Measurements from ENCODE around the gene APP. TPM values are rescaled to one million over a fixed set of nuclear protein-coding genes. Genes with fewer than 3 reads are reported as not detected.

Gene APP
- total RNA-seq, 1 donor from 2014 or later, result 40.7 TPM

- intact Hi-C loops (cut with micrococcal nuclease), result no loop called here
These were observed 259.8 kb downstream of the APP start for GRCh38 chr21:25910809-25911208.

GRCh38 chr21:25909341-25909740 is 261.2 kb downstream of the APP start:
- intact Hi-C loops (cut with micrococcal nuclease), result no loop called here

GRCh38 chr21:25908495-25908894 is 262.1 kb downstream of the APP start:
- intact Hi-C loops (cut with micrococcal nuclease), result no loop called here

GRCh38 chr21:25907573-25908275 is 262.8 kb downstream of the APP start:
- intact Hi-C loops (cut with micrococcal nuclease), result no loop called here

- intact Hi-C loops (cut with micrococcal nuclease), result no loop called here
These were observed 264.0 kb downstream of the APP start for GRCh38 chr21:25906587-25906986.

GRCh38 chr21:25905126-25905525 is 265.4 kb downstream of the APP start:
- intact Hi-C loops (cut with micrococcal nuclease), result no loop called here

GRCh38 chr21:25904044-25904695 is 266.4 kb downstream of the APP start:
- intact Hi-C loops (cut with micrococcal nuclease), result no loop called here

GRCh38 chr21:25903607-25904006 is 267.0 kb downstream of the APP start:
- intact Hi-C loops (cut with micrococcal nuclease), result no loop called here

- intact Hi-C loops (cut with micrococcal nuclease), result no loop called here
These were observed 269.1 kb downstream of the APP start for GRCh38 chr21:25901330-25901979.

GRCh38 chr21:25898671-25899070 is 271.9 kb downstream of the APP start:
- intact Hi-C loops (cut with micrococcal nuclease), result loop anchor here (5.0 kb wide), 1 partner anchor 174 kb away; no protein-coding TSS in a partner anchor

- intact Hi-C loops (cut with micrococcal nuclease), result loop anchor here (5.0 kb wide), 1 partner anchor 175 kb away; no protein-coding TSS in a partner anchor
These were observed 273.2 kb downstream of the APP start for GRCh38 chr21:25897383-25897782.

- intact Hi-C loops (cut with micrococcal nuclease), result loop anchor here (5.0 kb wide), 1 partner anchor 176 kb away; no protein-coding TSS in a partner anchor
These were observed 274.0 kb downstream of the APP start for GRCh38 chr21:25896501-25897056.

- intact Hi-C loops (cut with micrococcal nuclease), result loop anchor here (1.0 to 5.0 kb wide), 3 partner anchors 177 to 822 kb away; partner anchors contain the start of gene APP
These were observed 274.9 kb downstream of the APP start for GRCh38 chr21:25895565-25896205.

GRCh38 chr21:25893191-25893590 is 277.4 kb downstream of the APP start:
- intact Hi-C loops (cut with micrococcal nuclease), result no loop called here

- intact Hi-C loops (cut with micrococcal nuclease), result no loop called here
These were observed 279.0 kb downstream of the APP start for GRCh38 chr21:25891596-25891995.

GRCh38 chr21:25890001-25890400 is 280.6 kb downstream of the APP start:
- intact Hi-C loops (cut with micrococcal nuclease), result no loop called here

- intact Hi-C loops (cut with micrococcal nuclease), result no loop called here
These were observed 281.9 kb downstream of the APP start for GRCh38 chr21:25888711-25889110.

GRCh38 chr21:25887646-25888306 is 282.8 kb downstream of the APP start:
- intact Hi-C loops (cut with micrococcal nuclease), result no loop called here

GRCh38 chr21:25887166-25887565 is 283.4 kb downstream of the APP start:
- intact Hi-C loops (cut with micrococcal nuclease), result no loop called here

- intact Hi-C loops (cut with micrococcal nuclease), result no loop called here
These were observed 284.7 kb downstream of the APP start for GRCh38 chr21:25885880-25886279.

- intact Hi-C loops (cut with micrococcal nuclease), result no loop called here
These were observed 285.2 kb downstream of the APP start for GRCh38 chr21:25885405-25885804.

All from T-helper 1 cell treated with Interleukin-12 subunit alpha and Interleukin-12 subunit beta and Interleukin-4 antibody, amounts not matched to agents 30 ng/mL and 1 ng/mL, for 36 hours (primary cell).